ELF-1 (cell line): ENCODE results near the gene MRPS18A.

Source experiments
- DNase-seq: peaks from one replicate; pipeline ENCODE4 v3.0.0-alpha.2; 2016; ENCODE audit warnings: low read depth, low spot score

Gene MRPS18A

GRCh38 chr6:43687437-43688347 is at the start of gene MRPS18A:
Gene MRPS18A (minus strand): TSS chr6:43687791. CDS start chr6:43687779, 12 bp downstream.
- DNase-seq, result peak; percentile 88

DNA sequence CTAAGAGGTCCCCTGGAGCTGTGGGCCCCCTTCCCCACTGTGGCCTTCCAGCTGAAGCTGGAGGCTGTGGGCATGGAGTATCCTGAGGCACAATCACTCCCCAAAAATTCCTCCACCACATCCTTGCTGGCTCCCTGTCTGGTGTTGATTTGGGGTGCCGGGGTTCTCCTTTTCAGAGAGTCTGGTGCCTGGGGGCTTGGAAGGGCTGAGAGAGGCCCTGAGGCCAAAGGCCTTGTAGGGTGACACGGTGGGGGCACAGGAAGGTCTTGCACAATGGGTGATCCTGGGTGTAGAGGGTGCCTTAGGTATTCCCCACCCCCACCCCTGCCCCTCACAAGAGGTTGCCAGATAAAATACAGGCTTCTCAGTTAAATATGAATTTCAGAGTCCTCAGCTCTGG is 49.3 kb upstream of the MRPS18A start:
- no peak for DNase-seq

DNA sequence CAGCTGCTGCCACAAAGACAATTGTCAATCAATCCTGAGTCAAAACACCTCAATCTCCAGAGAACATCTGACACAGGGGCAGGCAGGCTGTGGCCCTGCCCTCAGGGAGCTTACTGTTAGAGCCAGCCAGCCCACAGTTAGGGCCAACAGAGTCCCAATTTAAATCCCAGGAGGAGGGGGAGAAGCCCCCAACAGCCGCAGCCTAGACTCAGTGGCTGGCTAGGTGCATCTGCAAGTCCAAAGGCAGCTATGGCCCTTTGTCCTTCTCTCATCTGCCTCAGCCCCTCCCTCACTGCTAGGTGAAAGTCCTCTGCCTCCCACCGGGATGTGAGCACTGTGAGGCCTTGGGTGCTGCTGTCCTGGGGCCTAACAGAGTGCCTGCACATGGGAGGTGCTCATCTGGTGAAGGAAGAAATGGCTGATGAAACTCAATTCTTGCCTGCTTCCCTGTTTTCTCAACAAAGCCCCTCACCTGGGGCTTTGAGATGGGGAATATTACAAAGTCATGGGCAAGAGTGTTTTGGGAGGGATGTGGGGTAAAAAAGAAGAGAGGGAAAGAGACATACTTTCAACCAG is 48.7 kb upstream of the MRPS18A start:
- no peak for DNase-seq

DNA sequence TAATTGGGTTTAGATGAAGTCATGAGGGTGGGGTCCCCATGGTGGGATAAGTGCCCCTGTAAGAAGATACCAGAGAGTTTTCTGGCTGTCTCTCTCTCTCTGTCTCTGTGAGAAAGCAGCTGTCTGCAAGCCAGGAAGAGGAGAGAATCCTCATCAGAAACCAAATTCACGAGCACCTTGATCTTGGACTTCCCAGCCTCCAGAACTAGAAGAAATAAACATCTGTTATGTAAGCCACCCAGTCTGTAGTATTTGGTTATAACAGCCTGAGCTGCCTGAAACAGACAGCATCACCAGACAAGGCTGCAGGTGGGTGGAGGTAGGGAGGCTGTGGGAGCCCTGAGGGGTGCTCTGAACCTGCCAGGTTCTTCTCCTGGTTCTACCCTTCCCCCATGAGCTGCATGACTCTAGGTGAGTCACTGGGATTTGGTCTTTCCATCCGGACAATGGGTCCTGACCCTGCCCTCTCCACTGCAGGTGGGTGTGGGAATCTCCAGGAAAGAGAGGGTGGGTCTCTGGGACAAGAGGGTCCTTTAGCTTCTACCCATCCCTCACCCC is 48.1 kb upstream of the MRPS18A start:
- no peak for DNase-seq

GRCh38 chr6:43734294-43734665 is 46.7 kb upstream of the MRPS18A start:
- DNase-seq, result no peak

GRCh38 chr6:43733471-43734293 is 46.1 kb upstream of the MRPS18A start:
- DNase-seq, result no peak

DNA sequence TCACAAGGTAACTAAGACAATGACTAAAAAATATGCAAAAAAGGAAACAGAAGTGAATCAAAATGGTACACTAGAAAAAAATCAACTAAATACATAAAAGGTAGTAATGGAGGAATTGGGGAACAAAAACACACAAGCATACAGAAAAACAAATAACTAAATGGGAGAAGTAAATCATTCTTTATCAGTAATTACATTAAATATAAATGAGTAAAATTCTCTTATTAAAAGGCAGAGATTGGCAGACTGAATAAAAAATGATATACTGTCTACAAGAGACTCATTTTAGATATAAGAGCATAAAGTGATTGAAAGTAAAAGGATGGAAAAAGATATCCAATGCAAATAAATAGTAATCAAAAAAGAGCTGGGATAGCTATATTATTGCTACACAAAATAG is 43.0 kb upstream of the MRPS18A start:
- DNase-seq, result no peak

DNA sequence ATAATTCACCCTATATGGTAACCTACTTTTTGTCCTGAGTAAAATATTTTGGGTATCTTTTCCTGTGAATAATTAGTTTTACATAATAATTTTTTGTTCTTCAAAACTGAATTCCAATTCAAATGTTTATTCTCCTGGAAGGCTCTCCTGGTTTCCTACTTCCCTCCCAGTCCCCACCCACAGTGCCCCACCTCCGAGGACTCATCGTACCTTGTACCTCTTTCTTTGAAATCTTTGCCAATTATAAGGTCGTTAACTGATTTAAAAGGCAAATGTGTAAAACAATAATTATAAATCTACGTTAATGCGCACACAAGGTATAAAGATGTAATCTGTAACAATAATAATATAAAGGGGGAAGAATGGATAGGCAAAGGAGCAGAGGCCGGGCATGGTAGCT is 41.9 kb upstream of the MRPS18A start:
- no peak for DNase-seq

- no peak for DNase-seq
Measured at GRCh38 chr6:43728586-43728985, 41.0 kb upstream of the MRPS18A start.

GRCh38 chr6:43727634-43728033 is 40.0 kb upstream of the MRPS18A start:
- DNase-seq, result no peak

GRCh38 chr6:43725643-43726580 is 38.3 kb upstream of the MRPS18A start:
- no peak for DNase-seq

DNA sequence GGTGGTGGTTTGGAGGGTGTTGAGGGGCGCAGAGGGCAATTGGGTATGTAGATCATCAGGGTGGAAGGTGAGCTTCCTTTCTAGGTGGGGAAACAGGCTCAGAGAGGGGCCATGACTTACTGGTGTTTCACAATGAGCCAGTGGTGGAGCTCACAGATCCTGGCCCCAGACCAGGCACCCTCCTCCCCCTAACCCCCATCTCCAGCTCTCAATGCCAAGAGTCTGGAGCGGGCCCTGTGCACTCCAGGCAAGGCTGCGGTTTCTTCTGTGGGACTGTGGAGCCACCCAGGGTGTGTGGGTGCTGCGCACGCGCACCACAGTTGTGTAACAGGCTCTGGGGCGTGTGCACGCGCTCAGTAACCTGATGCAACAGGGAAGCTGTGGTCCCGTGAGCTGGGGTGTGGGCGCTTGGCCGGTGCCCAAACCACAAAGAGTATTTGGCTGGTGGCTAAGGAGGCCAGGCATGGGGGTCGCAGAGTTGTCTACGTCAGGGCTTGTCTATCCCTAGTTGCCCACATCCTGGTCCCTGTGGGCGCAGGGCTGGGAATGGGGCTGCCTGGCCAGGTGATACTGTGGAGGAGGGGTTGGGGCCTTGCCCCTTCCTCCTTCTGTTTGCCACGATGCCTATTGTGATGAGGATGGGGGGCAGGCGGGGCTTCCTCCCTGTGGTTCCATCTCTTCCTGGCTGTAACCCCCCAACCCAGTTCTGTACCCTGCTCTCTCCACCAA is 37.5 kb upstream of the MRPS18A start:
- DNase-seq, result no peak

DNA sequence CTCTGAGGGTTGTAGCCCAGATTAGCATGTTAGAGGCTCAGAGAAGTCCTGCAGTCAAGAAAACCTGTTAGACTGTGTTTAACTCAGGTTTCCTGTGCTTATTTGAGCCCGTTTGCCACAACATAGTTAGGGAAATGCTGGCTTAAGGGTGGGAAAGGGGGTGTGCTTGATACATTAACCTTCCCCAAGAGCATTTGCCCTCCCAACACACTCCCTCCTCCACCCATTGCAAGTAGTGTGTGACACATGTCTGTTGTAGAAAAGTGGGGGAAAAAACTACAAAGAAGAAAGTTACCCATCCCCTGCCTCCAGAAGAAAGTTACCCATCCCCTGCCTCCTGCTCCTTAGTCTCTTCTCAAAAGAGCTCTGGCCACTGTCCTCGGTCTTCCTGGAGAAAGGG is 36.8 kb upstream of the MRPS18A start:
- no peak for DNase-seq

DNA sequence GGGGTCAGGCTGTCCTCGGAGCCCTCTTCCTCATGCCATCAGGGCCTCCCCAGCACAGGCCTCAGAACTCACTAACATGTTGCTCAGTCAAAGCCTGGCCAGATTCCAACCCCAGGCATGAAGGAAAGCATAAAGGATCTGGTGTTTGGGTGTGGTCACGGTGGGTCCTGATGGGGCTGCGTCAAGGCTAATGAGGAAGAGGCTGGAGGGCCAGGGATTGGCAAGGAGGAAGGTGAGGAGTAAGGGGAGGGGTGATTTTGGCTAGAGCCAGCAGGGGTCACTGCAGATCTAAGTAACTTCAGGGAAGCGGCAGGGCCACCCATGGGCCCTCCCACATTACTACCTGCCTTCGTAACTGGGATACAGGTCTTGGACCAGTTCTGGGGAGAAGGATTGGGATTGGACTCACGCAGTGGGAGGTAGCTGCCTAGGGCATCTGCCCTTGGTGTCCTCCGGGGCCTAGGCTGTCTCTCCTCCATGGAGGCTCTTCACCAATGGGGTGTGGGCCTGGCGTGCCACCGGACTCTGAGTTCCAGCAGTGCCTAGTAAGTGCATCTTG is 36.2 kb upstream of the MRPS18A start:
- DNase-seq, result peak; percentile 85

DNA sequence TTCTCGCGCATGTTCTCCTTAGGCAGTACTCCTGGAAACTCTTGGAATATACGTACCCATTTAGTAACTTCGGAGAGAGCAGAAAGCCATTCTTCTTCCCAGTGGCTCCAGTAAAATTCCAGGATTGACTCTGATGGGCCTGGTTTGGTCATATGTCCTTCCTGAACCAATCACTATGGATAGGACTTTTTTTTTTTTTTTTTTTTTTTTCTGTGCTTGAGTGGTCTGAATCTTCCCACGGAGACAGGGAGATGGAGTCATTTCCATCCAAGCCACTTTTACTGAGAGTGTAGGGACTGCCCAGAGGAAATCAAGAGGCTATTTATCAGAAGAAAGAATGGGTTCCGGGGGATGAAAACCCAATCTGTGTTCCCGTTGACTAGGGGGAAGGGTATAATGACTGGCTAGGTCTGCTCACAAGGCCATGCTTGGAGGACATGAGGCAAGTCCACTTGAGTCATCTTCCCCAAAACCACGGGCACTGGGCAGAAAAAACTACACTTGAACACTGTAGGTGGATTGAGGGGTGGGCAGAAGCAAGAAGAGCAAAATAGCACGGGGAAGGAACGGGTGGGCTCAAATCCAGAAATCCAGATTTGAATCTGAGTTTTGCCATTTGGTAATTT is 35.4 kb upstream of the MRPS18A start:
- no peak for DNase-seq

- no peak for DNase-seq
Measured at GRCh38 chr6:43720999-43721398, 33.4 kb upstream of the MRPS18A start.

DNA sequence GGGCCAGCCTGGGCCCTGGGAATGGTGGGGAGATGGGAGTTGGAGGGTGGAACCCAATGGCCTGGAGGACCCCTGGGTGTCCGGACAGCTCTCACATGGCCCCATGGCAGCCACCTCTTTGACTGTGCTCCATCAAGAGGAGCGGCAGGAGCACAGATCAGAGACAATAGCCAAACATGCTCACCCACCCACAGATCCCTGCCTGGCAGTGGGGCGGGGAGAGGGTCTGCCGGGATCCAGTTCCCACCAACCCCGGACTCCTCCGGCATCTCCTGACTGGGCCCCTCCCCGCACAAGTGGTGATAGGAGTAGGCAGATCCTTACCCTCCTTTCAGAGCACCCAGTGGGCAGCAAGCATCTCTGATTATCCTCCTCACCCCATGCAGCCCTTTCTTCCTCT is 31.9 kb upstream of the MRPS18A start:
- no peak for DNase-seq

- DNase-seq, result no peak
Measured at GRCh38 chr6:43718387-43719105, 31.0 kb upstream of the MRPS18A start.

DNA sequence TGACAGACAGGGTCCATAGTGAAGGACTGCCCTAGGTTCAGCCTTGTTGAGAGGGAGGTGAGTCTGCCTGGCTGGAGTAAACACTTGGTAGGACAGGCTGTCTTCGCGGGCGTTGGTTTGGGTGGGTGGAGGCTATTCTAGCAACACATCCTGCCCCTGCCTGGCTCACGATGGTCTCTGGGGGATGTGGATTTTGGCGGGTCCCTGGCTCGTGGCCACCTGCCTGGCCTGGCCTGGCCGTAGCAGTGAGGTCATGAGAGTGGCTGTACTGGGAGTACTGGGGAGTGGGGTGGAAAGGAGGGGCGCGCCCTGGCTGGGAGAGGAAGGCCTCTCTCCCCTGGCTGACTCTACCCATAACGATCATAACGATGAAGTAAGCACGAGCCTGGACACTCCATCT is 30.2 kb upstream of the MRPS18A start:
- no peak for DNase-seq
